ENCODE measurements around the gene CFAP43.
A peak's percentile ranks its signal among the peaks of the same experiment; 100 is the strongest.

CFAP43 gene, protein sequence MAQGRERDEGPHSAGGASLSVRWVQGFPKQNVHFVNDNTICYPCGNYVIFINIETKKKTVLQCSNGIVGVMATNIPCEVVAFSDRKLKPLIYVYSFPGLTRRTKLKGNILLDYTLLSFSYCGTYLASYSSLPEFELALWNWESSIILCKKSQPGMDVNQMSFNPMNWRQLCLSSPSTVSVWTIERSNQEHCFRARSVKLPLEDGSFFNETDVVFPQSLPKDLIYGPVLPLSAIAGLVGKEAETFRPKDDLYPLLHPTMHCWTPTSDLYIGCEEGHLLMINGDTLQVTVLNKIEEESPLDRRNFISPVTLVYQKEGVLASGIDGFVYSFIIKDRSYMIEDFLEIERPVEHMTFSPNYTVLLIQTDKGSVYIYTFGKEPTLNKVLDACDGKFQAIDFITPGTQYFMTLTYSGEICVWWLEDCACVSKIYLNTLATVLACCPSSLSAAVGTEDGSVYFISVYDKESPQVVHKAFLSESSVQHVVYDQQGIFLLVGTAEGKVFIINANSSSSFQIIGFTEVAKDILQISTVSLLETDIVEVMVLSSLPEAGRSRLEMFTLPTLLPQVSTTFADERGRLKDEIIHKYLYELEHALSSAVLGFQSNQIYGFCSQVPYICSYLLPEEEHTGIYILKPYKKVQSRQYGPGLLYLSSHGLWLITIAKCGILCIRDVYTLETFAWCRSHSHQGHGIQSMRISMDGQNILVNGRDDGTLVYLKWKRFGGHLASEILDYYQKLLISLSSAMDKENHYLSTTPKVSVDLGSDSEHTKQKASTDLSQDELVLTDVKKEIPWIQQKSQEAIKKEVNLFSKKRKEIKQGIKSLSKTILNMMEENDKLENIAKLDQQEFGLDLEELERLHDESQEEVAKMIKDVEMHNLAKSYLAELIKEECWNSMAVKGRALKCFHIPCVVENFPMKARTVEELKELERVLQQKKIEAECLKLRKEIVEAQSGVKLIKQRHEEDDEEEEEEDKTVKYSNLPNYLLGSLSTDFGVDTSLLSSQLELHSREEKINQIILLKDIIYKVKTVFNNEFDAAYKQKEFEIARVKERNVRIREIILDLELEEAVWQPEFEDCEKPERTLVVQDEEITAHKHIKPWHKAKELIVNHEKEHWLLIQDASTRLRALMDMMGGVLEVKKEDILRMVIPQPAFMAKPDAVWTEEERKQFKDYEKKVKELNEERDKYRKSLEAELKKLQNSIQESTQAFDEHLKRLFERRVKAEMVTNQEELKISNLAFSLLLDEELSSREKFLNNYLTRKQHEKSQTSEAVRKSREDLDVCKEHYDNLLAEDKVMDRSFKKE (N-terminal part only)

DNA sequence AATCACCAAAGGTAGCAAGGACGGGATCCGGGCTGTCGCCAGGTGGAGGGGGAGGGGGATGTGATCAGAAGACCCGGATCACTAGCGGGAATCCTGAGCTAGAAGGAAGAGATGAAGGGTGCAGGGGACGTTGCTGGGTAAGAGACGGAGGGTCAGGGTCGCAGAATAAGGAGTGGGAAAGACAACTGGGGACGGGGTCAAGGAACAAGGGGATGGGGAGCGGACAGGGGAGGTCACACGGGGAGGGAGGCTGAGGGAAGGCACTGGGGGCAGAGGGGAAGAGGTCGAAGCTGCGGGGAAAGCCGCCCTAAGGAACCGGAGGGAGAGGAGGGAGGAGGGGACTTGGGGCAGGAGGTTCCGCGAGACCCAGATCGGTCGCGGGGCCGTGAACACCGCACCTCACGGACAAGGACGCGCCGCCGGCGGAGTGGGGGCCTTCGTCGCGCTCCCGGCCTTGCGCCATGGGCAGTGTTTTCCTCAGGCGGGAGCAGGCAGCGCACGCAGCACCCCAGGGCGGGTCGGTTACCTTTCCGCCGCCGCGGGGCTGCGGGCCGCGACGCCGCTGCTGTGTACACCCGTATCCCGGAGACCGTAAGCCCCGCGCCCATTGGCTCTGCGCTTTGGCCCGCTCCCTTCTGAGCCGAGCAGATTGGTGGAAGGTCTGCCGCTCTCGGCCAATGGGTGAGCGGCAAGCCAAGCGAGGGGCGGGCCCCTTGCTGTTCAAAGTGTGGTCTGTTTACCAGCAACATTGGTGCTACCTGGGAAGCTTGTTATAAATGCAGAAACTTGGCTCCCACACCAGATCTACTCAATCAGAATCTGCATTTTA, at the start of gene CFAP43:
CFAP43 (minus strand) TSS at position 581 of the 829 bp plus-strand sequence; CDS start at position 463, 118 bp downstream.
- peak; percentile 99 for DNase-seq (ENCODE audit: low read depth in 3 of 3)

DNA sequence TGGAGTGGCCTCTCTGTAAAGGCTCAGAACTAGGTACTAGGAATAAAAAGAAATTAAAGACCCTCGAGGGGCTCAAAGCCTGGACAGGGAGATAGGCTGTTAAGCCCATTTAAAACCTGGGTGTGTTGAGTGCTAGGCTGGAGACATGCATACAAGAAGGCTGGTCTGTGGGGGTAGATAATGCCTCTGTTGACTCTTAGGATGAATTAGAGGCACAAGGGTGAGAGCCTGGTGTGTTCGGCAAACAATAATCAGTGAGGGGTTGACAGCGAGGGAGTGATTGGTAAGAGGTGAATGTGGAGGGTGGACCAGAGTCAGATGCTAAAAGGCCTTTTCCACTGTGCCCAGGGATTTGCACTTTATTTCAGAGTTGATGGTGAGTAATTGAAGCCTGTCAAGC, 49.5 kb upstream of the CFAP43 start:
- DNase-seq (ENCODE audit: low read depth in 3 of 3) = no peak

DNA sequence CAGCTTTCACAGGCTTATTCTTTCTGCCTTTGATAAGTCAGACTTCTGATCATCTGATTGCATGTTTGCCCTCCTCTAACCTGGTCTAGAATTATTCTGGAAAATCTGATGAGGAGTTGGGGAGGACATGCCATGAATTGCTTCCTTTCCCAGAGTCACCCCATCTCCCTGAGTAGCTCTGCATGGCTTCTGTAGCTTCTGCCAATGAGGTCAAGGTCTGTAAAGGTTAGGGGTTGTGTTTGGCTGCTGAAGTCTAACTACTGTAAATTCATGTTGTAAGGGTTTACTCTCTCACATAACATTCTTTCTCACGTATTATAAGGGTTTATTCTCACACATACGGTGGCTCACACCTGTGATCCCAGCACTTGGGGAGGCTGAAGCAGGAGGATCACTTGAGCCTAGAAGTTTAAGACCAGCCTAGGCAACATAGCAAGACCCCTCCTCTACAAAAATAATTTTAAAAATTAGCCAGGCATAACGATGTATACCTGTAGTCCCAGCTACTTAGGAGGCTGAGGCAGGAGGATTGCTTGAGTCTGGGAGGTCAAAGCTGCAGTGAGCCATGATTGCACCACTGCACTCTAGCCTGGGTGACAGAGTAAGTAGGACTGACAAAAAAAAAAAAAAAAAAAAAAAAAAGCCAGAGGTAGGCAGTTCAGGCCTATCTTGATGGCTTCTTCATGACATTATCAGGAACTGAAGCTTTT, 47.5 kb upstream of the CFAP43 start:
- DNase-seq (ENCODE audit: low read depth in 3 of 3) = no peak

DNA sequence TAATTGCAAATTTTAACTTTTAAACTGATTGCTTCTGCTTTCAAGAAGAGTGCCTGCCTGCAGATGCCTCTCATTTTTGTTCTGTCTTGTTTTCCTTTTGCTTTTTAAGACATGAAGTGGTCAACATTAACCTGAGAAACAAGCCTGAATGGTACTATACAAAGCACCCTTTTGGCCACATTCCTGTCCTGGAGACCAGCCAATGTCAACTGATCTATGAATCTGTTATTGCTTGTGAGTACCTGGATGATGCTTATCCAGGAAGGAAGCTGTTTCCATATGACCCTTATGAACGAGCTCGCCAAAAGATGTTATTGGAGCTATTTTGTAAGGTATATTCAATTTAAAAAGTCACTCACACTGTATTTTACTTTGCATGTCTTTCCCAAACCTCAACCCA, 45.6 kb upstream of the CFAP43 start:
- no peak for DNase-seq (ENCODE audit: low read depth in 3 of 3)

DNA sequence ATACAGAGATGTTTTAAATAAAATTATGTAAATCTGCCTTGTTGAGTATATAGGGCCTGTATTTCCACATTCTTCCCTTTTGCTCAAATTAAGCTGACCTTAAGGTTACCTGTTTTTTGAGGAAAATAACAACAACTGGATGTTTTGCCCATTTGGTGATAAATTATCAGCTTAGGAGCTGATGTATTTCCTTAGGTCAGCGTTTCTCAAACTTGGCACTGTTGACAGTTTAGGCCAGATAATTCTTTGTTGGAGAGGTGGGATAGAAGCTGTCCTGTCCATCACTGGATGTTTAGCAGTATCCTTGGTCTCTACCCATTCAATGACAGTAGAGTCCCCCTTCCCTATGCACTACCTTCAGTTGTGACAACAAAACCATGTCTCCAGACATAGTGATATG, 44.0 kb upstream of the CFAP43 start:
- DNase-seq (ENCODE audit: low read depth in 3 of 3) = no peak

DNA sequence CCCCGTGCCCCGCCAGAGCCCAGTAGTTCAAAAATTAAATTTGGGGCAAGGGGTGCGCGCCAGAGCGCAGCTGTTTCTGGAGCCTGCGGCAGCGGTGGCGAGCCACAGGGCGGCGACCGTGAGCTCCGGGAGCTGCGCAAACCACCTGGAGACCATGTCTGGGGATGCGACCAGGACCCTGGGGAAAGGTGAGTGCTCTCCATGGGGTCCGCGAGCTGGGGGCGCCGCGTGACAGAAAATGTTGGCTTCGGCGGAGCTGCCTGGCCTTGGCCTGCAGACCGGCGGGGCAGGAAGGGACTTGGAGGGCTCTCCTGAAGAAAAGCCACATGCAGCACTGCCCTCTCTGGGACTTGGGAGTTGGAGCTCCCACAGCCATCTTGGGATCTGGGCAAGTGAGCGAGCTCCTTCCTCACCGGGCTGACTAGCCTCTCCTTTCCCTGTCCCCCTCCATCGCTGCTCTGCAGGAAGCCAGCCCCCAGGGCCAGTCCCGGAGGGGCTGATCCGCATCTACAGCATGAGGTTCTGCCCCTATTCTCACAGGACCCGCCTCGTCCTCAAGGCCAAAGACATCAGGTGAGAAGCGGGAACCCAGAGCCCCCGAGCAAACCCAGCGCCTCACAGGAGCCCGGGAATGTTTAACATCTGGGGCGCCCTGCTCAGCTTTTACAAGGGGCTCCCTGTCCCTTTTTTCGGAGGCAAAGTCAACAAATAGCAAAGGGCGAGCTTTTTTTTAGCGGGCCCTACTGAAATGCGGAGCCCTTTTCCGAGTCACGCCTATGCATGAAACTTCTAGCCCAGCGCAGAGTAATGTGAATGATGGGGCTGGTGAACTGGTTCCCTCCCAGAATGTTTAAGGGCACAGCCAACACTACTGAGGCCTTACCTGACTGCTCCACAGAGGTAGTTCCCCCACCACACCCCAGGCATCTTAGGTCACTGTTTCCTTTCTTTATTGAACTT, 42.9 kb upstream of the CFAP43 start:
- DNase-seq (ENCODE audit: low read depth in 3 of 3) = peak in 1 of 3 experiments; percentile 55

DNA sequence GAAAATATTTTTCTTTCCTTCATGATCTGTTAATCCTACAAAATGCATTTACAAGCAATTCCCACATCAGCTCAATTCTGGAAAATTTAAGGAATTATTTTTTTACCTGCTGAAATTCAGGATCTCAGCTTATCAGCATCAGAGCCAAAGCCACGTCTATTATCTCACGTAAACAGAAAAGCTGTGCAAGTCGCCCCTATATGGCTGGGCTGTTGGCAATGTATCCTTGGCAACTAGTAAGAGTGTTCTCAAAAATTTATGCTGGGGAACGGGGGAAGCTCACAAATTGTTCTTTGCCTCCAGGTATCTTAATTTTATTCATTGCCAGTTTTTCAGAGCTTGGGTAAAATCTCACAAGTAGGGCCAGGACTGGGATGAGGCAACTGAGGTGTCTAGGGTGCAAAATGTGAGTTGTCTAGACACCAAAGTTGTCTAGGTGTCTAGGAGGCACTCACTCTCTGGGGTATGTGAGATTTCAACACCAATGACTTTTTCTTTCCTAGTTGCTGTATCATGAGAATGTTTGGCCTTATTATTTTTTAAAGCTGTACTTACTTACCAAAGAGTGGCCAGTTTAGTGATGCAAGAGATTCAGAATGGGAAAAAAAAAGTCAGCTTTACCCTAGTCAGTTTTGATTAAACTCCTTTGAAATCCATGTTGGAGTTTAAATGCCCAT, 41.9 kb upstream of the CFAP43 start:
- DNase-seq (ENCODE audit: low read depth in 3 of 3) = no peak

DNA sequence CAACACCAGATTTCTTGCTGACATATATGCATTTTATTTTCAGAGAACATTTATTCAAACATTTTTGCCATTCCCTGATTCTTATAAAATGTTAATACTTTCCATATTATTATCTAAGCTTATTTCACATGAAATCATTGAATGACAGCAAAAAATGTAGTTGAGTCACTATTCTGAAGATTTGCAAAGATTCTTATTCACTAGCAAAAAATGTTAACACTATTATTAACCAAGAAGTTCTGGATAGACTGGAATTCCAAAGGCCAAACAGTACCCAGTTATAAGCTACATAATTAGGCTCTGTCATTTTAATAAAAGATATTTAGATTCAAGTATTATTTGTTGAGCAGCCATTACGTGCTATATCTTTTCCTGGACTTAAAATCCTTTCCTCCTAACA, 41.1 kb upstream of the CFAP43 start:
- DNase-seq (ENCODE audit: low read depth in 3 of 3) = no peak

DNA sequence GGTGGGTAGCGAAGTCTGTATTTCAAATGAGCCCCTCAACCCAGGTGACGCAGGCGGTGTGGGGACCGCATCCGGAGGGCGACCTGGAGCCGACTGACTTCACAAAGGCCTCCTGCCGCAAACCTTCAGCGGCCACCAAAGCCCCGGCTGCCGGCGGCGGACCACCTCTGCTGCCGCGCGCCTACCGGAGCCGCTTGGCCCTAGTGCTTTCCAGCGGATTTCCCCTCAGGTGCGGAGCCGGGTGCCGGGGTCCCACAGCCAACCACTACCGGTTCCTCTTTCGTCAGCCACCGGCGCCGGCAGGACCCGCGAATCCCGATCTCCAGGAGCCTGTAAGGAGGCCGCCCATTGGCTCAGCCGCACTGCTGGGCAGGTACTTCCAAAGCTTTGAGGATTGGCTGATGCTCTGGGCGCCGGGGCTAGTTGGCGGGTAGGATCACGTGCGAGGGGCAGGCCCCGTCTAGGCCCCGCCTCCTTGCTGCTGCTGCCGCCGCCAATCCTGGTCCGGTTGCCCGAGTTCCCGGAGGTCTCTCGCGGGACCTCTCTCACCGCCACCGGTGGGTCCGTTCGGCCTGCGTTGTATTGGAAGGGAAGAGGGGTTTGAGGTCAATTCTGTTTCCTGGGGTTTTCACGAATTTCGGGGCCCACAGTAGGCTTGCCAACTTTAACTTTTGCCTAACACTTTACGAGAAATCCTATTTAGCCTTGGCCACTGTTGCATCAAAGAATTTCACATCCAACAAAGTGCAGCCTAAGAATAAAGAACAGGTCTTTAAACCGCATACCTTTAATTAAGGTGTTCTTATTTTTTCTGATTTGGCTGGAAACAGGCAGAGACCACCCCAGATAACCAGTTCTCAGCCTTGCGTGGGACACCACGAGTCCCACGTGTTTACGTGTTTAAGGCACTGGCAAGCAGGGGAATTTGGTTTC, 36.8 kb upstream of the CFAP43 start, which contains the start of gene GSTO2:
GSTO2 (plus strand) TSS at position 472 of the 933 bp plus-strand sequence. CDS start 5,732 bp downstream, outside the sequence.
- peak; percentile 94 to 98 (median 95) for DNase-seq (ENCODE audit: low read depth in 3 of 3)

DNA sequence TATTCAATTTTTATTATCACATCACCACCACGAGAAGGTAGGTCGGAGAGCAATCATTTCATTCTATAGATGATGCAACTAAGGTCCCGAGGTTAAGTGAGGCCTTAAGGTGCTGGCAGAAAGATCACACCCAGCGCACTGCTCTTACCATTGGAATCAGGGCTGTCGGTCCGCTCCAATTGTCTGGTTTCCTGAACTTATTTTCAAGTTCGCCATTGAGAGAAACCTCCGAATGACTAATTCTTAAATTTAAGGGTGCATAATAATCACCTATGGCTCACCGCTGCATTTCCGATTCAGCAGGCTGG, 36.2 kb upstream of the CFAP43 start:
- peak in 1 of 3 experiments; percentile 24 for DNase-seq (ENCODE audit: low read depth in 3 of 3)

DNA sequence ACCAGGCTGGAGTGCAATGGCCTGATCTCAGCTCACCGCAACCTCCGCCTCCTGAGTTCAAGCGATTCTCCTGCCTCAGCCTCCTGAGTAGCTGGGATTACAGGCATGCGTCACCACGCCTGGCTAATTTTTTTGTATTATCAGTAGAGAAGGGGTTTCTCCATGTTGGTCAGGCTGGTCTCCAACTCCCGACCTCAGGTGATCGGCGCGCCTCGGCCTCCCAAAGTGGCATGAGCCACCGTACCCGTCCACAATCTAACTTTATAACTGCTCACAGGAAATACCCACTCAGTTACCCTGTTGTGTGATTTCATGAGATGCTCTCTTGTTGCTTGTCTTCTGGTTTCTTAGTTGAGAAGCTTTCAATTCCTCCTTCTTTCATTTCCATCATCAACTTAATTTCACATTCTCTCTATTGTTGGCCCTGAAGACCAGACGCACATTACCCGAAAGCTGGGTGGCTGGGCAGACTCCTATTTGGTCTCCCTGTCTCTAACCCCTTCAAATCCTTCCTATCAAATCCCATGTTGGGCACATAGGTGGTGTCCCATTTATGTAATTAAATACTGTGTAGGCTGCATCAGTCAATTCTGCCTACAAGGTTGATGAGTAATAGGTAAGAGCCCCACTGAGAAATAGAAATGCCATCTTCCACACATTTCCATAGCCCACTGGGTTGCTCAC, 35.7 kb upstream of the CFAP43 start:
- peak in 2 of 3 experiments; percentile 35 to 38 for DNase-seq (ENCODE audit: low read depth in 3 of 3)

DNA sequence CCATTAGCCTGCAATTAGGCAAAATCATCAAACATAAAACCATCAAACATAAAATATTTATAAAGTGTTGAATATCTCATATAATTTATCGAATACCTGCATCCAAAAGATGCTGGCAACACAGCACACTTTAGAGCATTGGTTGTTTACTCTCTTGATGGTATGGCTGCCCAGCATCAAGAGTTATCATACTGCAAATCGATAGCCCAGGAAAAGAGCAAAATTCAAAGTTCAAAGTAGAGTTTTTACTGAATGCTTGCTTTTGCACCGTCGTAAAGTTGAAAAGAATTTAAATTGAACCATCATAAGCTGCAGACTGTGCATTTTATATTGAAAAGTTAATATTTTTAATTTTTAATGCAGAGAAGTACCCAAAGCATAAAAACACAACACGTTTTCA, 32.6 kb upstream of the CFAP43 start:
- no peak for DNase-seq (ENCODE audit: low read depth in 3 of 3)

DNA sequence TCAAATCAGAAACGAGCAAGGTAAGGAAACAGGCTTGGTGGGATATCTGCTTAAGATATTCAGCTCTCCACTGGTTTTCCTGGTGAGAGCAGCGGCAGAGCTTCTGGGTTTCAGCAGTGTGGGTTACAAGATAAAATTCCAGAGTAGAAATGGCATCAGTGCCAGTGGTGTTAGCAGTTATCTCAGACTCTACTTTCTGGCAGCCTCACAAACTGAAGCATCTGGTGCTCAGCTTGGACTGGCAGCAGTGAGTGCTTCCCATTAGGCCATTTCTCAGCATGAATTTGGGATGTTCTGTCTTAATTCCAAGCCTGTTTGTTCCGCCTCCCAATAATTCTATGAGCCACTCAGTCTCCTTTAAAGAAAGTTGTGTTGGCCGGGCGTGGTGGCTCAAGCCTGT, 29.9 kb upstream of the CFAP43 start:
- no peak for DNase-seq (ENCODE audit: low read depth in 3 of 3)

DNA sequence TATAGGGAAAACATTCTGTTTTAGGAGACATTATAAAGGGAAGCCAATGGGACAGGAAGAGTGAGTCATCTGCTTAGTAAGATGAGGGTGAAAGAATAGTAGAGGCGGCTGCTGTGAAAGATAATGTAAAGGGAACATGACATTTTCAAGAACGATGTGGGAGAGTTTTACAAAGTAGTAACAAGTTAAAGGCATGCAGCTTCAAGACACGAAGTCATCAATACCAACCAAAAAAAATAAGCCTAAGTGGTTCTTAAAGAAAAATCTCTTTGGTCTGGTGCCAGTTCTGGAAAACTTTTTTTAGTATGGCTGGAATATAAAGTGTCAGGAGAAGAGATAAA, 28.6 kb upstream of the CFAP43 start:
- DNase-seq (ENCODE audit: low read depth in 3 of 3) = no peak

DNA sequence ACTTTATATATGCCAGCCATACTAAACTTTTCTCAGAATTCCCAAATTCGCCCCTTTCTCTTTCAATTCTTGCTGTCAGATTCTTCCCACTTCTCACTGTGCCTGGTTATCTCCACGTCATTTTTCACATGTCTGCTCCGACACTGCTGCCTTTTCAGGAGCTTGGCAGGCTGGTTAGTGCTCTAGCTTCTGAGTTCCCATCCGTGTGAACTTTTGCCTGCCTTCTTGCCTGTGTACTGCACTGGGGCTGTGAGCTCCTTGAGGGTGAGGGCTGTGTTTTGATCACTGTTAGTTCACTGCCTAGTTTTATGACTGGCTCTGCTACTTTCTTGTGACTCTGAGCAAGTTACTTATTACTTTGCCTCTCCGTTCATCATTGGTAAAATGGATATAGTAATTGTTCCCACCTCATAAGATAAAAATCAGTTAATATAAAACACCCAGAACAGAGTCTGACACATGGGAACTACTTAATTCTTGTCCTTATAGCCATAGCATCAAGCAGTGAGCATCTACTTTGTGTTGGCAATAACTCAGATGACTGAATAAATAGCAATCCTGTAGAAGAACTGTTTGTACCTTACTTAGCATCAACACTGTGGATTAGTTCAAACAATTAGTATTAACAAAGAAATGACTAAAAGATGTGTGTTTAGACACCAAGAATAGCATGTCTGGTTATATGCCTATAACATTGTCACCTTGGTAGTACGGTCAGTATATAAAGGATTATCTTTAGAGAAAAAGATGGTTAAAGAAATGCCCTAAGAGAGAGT, 28.0 kb upstream of the CFAP43 start:
- DNase-seq (ENCODE audit: low read depth in 3 of 3) = no peak

DNA sequence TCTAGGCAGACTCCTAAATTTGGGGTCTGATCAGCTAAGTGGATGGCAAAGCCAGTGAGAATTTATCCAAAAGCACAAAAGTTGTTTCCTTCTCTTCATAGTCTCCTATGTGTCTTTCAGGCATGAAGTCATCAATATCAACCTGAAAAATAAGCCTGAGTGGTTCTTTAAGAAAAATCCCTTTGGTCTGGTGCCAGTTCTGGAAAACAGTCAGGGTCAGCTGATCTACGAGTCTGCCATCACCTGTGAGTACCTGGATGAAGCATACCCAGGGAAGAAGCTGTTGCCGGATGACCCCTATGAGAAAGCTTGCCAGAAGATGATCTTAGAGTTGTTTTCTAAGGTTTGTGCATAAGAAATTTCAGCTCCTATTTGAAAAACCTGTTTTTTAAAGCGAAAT, 27.3 kb upstream of the CFAP43 start:
- DNase-seq (ENCODE audit: low read depth in 3 of 3) = no peak
